ENCODE measurements around the gene CDH23. TPM values are rescaled to one million over a fixed set of nuclear protein-coding genes. Genes with fewer than 3 reads are reported as not detected.

CDH23 gene
- total RNA-seq, 4 donors from 2014 or later: 0.57 to 5.9 (median 1.0) TPM

DNA sequence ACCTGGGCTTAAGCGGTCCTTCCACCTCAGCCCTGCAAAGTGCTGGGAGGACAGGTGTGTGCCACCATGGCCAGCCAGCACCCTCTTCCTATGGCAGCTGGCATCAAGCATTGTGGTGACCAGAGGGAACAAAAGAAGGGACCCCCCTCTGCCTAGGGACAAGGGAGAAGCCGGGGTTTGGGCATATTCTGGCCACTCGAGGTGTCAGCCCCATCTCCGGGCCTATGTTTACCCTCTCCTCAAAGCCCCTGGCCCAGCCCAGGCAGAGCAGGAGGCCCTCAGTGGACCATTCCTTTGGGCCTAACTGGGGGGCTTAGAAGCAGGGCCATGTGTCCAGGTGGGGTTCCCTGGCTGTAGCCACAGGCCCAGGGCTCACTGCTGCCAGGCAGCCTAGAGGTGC, 352.7 kb downstream of the CDH23 start:
- H3K27ac ChIP-seq: peak overlapping the region; percentile 72 to 91 (median 86)
- H3K27me3 ChIP-seq: no peaks in the 10 kb centered on the region
- intact Hi-C loops (cut with DNase I): no loop called here
- DNase-seq: no peak
- TF ChIP-seq, protein P1, sequence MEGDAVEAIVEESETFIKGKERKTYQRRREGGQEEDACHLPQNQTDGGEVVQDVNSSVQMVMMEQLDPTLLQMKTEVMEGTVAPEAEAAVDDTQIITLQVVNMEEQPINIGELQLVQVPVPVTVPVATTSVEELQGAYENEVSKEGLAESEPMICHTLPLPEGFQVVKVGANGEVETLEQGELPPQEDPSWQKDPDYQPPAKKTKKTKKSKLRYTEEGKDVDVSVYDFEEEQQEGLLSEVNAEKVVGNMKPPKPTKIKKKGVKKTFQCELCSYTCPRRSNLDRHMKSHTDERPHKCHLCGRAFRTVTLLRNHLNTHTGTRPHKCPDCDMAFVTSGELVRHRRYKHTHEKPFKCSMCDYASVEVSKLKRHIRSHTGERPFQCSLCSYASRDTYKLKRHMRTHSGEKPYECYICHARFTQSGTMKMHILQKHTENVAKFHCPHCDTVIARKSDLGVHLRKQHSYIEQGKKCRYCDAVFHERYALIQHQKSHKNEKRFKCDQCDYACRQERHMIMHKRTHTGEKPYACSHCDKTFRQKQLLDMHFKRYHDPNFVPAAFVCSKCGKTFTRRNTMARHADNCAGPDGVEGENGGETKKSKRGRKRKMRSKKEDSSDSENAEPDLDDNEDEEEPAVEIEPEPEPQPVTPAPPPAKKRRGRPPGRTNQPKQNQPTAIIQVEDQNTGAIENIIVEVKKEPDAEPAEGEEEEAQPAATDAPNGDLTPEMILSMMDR (IDR thresholded peaks at IDR 0.05): no peak
- TF ChIP-seq POLR2A (IDR thresholded peaks at IDR 0.05): no peak
- WGBS, 2 donors: 72 to 90% methylated on average over 2 of the region's 4 CpGs
- no peaks in the 10 kb centered on the region for H3K9me3 ChIP-seq
- no peak overlapping the region for H3K4me3 ChIP-seq
- peaks cover 48 to 95% (median 62%) of the 10 kb centered on the region in 3 donors for H3K4me1 ChIP-seq
- peaks cover 14 to 49% (median 28%) of the 10 kb centered on the region in 3 donors for H3K36me3 ChIP-seq

GRCh38 chr10:71750124-71750841, 353.6 kb downstream of the CDH23 start:
- 72 to 87% methylated on average over 8 to 10 of the region's 15 CpGs for WGBS, 2 donors

GRCh38 chr10:71750986-71751385, 354.3 kb downstream of the CDH23 start:
- WGBS, 2 donors: 61 to 66% methylated on average over 2 to 3 of the region's 5 CpGs
- Histone ChIP-seq H3K4me1 (peaks cover 42 to 95% (median 68%) of the 10 kb centered on the region in 3 donors), H3K27me3 (no peaks in the 10 kb centered on the region), H3K9me3 (no peaks in the 10 kb centered on the region), H3K27ac (peak overlapping the region in 3 of 4 donors; percentile 85 to 91 (median 88)), H3K4me3 (no peak overlapping the region), H3K36me3 (peaks cover 14 to 60% (median 36%) of the 10 kb centered on the region in 3 donors)
- no peak for TF ChIP-seq POLR2A (IDR thresholded peaks at IDR 0.05)
- TF ChIP-seq, protein P1 (IDR thresholded peaks at IDR 0.05): no peak
- intact Hi-C loops (cut with DNase I): no loop called here
- no peak for DNase-seq

More at GRCh38 chr10:71750124-71750841, 353.6 kb downstream of the CDH23 start:
- Histone ChIP-seq H3K27ac (peak overlapping the region; percentile 72 to 91 (median 86)), H3K27me3 (no peaks in the 10 kb centered on the region), H3K36me3 (peaks cover 14 to 58% (median 36%) of the 10 kb centered on the region in 3 donors), H3K4me3 (no peak overlapping the region), H3K9me3 (no peaks in the 10 kb centered on the region), H3K4me1 (peaks cover 48 to 95% (median 71%) of the 10 kb centered on the region in 3 donors)
- TF ChIP-seq, protein P1 (IDR thresholded peaks at IDR 0.05): no peak
- TF ChIP-seq POLR2A (IDR thresholded peaks at IDR 0.05): no peak
- intact Hi-C loops (cut with DNase I): no loop called here
- no peak for DNase-seq

DNA sequence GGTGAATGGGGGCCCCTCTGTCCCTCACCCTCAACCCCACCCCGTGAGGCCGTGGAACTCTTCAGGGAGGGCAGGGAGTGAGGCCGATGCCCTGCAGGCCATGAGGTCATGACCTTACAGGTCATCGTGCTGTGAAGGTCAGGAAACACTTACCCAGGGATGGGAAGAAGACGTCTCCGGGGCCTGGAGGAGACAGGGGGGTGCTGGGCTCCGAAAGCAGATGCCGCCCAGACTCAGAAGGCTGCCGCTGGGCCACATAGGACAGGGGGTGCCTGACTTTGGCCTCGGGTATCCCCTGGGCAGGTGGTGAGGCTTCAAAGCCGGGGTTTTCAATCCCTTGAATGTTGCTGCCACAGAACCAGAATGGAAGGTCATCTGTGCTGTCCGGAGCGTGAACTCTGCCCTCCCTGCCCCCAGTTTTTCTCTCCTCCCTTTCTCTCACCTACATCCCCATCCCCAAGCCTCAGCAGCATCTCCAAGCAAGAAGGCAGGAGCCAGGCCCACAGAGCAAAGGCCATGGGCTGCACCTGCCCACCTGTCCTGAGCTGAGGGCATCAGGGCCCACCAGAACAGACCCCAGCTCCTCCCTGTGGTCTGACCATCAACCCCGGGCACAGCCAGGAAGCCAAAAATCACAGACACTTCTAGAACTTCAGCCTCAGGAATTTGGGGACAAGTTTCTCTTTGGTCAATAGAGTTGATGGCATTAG, 354.9 kb downstream of the CDH23 start:
- H3K4me3 ChIP-seq: no peak overlapping the region
- peaks cover 14 to 60% (median 36%) of the 10 kb centered on the region in 3 donors for H3K36me3 ChIP-seq
- peak overlapping the region in 3 of 4 donors; percentile 31 to 80 (median 35) for H3K27ac ChIP-seq
- no peaks in the 10 kb centered on the region for H3K27me3 ChIP-seq
- DNase-seq: no peak
- peaks cover 36 to 95% (median 64%) of the 10 kb centered on the region in 3 donors for H3K4me1 ChIP-seq
- WGBS, 2 donors: 89 to 94% methylated on average over 9 to 10 of the region's 14 CpGs
- TF ChIP-seq, protein P1 (IDR thresholded peaks at IDR 0.05): no peak
- no peak for TF ChIP-seq POLR2A (IDR thresholded peaks at IDR 0.05)
- no peaks in the 10 kb centered on the region for H3K9me3 ChIP-seq
- intact Hi-C loops (cut with DNase I): no loop called here
